Measurements from ENCODE around the gene POU2AF1.

The POU2AF1 gene

DNA sequence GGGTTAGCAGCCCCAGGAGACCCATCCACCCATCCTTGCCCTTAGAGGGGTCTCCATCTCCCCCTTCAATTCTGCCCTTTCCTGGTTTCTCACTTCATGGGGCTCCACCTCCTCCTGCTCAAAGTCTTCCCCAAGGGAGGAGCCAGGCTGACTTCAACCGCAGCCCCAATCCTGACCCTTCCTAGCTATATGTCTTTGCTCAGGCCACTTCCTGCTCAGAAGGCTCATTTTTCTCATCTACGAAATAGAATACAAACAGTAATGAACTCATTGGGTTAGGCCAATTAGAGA, 24.5 kb downstream of the POU2AF1 start:
- Histone ChIP-seq H3K36me3 (ENCODE audit: control insufficient read depth, insufficient read depth, low read length) (peaks cover 59% of the 10 kb centered on the region), H3K27me3 (replicated peaks; ENCODE audit: control insufficient read depth, insufficient read depth, low read length) (no peaks in the 10 kb centered on the region), H3K4me3 (replicated peaks; ENCODE audit: low read depth, low read length) (no peak overlapping the region)
- no peak for DNase-seq (ENCODE audit: extremely low read depth, insufficient read length)
- TF ChIP-seq, protein P1, sequence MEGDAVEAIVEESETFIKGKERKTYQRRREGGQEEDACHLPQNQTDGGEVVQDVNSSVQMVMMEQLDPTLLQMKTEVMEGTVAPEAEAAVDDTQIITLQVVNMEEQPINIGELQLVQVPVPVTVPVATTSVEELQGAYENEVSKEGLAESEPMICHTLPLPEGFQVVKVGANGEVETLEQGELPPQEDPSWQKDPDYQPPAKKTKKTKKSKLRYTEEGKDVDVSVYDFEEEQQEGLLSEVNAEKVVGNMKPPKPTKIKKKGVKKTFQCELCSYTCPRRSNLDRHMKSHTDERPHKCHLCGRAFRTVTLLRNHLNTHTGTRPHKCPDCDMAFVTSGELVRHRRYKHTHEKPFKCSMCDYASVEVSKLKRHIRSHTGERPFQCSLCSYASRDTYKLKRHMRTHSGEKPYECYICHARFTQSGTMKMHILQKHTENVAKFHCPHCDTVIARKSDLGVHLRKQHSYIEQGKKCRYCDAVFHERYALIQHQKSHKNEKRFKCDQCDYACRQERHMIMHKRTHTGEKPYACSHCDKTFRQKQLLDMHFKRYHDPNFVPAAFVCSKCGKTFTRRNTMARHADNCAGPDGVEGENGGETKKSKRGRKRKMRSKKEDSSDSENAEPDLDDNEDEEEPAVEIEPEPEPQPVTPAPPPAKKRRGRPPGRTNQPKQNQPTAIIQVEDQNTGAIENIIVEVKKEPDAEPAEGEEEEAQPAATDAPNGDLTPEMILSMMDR (IDR thresholded peaks at IDR 0.05; ENCODE audit: insufficient read depth, low read length, poor library complexity, severe bottlenecking) = no peak

DNA sequence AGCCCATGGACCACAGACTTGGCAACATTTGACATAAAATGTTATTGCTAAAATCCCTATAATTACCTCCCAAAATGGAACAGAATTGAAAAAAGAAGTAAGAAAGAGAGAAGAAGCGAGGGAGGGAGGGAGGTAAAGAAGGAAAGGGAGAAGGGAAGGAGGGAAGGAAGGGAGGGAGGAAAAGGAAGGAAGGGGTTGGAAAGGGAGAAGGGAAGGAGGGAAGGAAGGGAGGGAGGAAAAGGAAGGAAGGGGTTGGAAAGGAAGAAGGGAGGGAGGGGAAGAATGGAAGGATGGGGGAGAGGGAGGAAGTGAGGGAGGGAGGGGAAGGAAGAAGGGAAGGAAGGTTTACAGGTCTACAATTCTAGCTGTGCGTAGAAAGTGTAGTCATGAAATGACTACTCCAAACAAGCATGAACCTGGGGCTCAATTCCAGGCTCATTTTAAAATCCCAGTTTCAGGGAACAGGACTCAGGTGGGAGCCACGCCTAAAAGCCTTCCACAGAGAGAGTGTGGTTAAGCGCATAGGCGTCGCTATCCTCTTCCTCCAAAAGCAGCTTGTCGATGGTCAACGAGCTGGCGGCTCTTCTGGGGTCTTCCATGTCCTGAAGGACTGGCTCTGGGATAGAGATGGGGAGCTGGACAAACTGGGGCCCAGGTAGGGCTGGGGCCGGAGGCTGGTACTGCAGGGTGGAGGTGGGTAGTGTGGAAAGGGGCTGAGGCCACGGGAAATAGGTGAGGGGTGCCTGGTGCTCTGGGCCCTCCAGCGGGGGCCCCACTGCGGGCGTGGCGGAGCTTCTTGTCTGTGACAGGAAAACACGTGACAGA, 25.1 kb downstream of the POU2AF1 start:
- TF ChIP-seq, protein P1 (IDR thresholded peaks at IDR 0.05; ENCODE audit: insufficient read depth, low read length, poor library complexity, severe bottlenecking) = no peak
- no peak for DNase-seq (ENCODE audit: extremely low read depth, insufficient read length)
- peaks cover 57% of the 10 kb centered on the region for H3K36me3 ChIP-seq (ENCODE audit: control insufficient read depth, insufficient read depth, low read length)
- no peak overlapping the region for H3K4me3 ChIP-seq (replicated peaks; ENCODE audit: low read depth, low read length)
- H3K27me3 ChIP-seq (replicated peaks; ENCODE audit: control insufficient read depth, insufficient read depth, low read length) = no peaks in the 10 kb centered on the region

DNA sequence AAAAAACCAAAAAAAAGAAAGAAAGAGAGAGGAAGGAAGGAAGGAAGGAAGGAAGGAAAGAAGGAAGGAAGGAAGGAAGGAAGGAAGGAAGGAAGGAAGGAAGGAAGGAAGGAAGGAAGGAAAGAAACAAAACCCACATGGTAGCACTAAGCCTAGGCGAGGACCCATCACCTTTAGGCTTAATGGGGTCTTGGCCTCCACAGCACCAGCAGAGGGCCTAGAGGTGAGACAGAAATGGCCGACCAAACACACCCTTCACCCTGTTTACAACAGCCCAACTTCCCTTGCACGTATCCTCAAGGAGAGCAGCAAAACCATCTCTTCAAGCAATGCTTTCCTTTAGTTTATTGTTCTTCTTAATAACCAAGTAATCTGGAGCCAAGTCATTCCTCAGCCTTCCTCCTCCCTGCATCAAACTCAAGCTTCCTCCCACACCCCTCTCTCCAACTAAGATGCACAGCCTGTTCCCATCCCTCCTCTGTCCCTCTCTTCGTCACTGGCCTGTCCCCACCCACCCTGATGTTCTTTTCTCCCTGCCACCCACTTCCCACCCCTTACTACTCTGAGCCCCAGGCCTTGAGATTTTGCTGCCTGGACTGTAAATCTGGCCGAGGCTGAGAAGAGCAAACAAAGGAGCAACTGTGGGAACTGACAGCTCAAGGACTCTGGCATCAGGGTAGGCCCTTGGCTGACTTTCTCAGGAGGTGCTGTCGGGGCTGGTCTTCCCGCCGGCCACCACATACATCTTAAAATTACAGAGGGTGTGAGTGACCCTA, 26.0 kb downstream of the POU2AF1 start:
- H3K27me3 ChIP-seq (replicated peaks; ENCODE audit: control insufficient read depth, insufficient read depth, low read length) = no peaks in the 10 kb centered on the region
- DNase-seq (ENCODE audit: extremely low read depth, insufficient read length) = no peak
- TF ChIP-seq, protein P1 (IDR thresholded peaks at IDR 0.05; ENCODE audit: insufficient read depth, low read length, poor library complexity, severe bottlenecking) = no peak
- no peak overlapping the region for H3K4me3 ChIP-seq (replicated peaks; ENCODE audit: low read depth, low read length)
- H3K36me3 ChIP-seq (ENCODE audit: control insufficient read depth, insufficient read depth, low read length) = peaks cover 49% of the 10 kb centered on the region

DNA sequence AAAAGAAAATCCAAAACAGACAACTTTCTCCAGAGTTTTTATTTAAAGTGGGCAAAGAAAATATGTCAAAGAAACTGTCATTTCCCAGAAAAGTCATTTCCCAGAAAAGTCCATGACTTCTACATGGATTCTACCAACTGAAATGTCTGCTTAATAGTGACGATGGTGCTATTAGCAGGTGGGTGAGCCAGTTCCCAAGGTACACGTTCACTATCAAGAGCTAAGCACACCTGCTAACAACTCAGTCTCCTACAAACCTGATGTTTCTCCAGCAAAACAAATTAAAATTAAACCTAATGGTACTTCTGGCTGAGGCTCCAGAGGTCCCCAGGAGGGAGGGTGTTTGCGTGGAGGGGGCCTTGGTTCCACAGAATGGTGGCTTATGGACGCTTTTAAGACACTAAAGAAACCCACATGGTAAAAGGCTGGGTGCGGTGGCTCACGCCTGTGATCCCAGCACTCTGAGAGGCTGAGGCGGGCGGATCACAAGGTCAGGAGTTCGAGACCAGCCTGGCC, 26.8 kb downstream of the POU2AF1 start:
- H3K36me3 ChIP-seq (ENCODE audit: control insufficient read depth, insufficient read depth, low read length) = peaks cover 41% of the 10 kb centered on the region
- no peak for DNase-seq (ENCODE audit: extremely low read depth, insufficient read length)
- no peak overlapping the region for H3K4me3 ChIP-seq (replicated peaks; ENCODE audit: low read depth, low read length)
- H3K27me3 ChIP-seq (replicated peaks; ENCODE audit: control insufficient read depth, insufficient read depth, low read length) = no peaks in the 10 kb centered on the region
- TF ChIP-seq, protein P1 (IDR thresholded peaks at IDR 0.05; ENCODE audit: insufficient read depth, low read length, poor library complexity, severe bottlenecking) = no peak

DNA sequence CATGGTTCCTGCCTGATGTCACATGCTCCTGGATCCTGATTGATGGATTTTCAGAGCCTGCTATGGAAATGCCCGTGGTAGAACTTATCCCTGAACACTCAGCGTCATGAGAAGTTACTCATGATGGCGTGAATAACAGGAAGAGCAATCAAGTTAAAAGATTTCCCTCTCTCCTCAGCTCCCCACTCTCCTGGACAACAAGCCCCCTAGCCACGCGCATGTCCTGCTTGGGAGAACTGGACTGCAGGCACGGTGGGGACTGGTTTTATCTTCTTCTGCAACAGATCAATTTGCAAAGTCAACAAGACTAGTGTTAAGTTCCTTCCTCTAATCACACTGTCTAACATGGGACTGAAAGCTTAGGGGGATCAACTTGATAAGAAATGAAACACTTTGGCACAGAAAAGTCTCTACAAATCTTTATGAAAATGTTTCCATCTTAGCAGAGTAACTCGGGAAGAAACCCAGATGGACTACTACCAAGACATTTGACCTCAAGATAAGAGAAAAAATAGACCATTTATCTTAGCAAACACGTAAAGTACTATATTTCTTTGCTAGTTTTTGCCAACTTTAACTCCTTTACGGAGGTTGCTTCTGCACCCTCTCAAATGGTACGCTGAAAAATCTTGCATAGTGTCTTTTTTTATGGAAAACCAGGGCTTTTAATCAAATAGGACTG, 27.6 kb downstream of the POU2AF1 start:
- TF ChIP-seq, protein P1 (IDR thresholded peaks at IDR 0.05; ENCODE audit: insufficient read depth, low read length, poor library complexity, severe bottlenecking) = no peak
- no peak for DNase-seq (ENCODE audit: extremely low read depth, insufficient read length)

More for the DNA sequence above, 27.6 kb downstream of the POU2AF1 start:
- Histone ChIP-seq H3K27me3 (replicated peaks; ENCODE audit: control insufficient read depth, insufficient read depth, low read length) (no peaks in the 10 kb centered on the region), H3K4me3 (replicated peaks; ENCODE audit: low read depth, low read length) (no peak overlapping the region), H3K36me3 (ENCODE audit: control insufficient read depth, insufficient read depth, low read length) (peaks cover 33% of the 10 kb centered on the region)
